Measurements from ENCODE around the gene KLF11.

DNA sequence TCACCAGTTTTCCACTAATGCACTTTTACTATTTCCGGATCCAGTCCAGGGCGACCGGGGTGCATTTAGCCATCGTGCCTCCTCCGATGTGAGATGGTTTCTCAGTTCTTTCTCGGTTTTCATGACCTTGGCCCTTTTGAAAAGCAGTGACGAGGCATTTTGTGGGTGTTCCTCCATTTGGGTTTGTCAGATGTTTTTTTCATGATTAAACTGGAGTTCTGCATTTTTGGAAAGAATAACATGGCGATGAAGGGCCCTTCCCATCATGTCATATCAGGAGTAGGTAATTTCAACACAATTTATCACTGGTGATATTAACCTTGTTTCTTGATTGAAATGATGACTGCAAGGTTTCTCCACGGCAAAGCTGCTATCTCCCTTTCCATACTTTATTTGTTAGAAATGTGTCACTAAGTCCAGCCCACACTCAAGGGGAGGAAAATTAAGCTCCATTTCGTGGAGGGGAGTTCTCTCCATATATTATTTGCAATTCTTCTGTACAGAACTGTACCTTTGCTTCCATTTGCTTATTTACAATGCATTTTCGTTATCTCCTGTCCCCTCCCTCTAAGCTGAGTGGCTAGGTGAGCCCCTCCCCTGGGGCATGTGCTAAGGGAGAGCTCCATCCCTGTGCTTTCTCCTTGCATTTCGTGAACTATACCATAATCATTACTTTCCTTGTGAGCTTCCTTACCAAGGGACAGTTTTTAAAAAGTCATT is 8.9 kb upstream of the KLF11 start:
- TF ChIP-seq, protein P1, sequence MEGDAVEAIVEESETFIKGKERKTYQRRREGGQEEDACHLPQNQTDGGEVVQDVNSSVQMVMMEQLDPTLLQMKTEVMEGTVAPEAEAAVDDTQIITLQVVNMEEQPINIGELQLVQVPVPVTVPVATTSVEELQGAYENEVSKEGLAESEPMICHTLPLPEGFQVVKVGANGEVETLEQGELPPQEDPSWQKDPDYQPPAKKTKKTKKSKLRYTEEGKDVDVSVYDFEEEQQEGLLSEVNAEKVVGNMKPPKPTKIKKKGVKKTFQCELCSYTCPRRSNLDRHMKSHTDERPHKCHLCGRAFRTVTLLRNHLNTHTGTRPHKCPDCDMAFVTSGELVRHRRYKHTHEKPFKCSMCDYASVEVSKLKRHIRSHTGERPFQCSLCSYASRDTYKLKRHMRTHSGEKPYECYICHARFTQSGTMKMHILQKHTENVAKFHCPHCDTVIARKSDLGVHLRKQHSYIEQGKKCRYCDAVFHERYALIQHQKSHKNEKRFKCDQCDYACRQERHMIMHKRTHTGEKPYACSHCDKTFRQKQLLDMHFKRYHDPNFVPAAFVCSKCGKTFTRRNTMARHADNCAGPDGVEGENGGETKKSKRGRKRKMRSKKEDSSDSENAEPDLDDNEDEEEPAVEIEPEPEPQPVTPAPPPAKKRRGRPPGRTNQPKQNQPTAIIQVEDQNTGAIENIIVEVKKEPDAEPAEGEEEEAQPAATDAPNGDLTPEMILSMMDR (IDR thresholded peaks at IDR 0.05; ENCODE audit: insufficient read depth, low read length): no peak
- TF ChIP-seq, protein P2, sequence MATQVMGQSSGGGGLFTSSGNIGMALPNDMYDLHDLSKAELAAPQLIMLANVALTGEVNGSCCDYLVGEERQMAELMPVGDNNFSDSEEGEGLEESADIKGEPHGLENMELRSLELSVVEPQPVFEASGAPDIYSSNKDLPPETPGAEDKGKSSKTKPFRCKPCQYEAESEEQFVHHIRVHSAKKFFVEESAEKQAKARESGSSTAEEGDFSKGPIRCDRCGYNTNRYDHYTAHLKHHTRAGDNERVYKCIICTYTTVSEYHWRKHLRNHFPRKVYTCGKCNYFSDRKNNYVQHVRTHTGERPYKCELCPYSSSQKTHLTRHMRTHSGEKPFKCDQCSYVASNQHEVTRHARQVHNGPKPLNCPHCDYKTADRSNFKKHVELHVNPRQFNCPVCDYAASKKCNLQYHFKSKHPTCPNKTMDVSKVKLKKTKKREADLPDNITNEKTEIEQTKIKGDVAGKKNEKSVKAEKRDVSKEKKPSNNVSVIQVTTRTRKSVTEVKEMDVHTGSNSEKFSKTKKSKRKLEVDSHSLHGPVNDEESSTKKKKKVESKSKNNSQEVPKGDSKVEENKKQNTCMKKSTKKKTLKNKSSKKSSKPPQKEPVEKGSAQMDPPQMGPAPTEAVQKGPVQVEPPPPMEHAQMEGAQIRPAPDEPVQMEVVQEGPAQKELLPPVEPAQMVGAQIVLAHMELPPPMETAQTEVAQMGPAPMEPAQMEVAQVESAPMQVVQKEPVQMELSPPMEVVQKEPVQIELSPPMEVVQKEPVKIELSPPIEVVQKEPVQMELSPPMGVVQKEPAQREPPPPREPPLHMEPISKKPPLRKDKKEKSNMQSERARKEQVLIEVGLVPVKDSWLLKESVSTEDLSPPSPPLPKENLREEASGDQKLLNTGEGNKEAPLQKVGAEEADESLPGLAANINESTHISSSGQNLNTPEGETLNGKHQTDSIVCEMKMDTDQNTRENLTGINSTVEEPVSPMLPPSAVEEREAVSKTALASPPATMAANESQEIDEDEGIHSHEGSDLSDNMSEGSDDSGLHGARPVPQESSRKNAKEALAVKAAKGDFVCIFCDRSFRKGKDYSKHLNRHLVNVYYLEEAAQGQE (IDR thresholded peaks at IDR 0.05; ENCODE audit: insufficient replicate concordance, low read depth): no peak
- TF ChIP-seq POLR2AphosphoS5 (IDR thresholded peaks at IDR 0.05; ENCODE audit: low read depth) (no peak), GABPA (IDR thresholded peaks at IDR 0.05; ENCODE audit: low read depth) (no peak), SPI1 (IDR thresholded peaks at IDR 0.05; ENCODE audit: borderline replicate concordance, low read depth) (no peak)
